RWPE2 (cell line): Measurements from ENCODE around the gene OTOF.

Source experiments
- ATAC-seq: fragments of 200-7000 bp; cut with Tn5 transposase; 3 replicates; pipeline ENCODE4 v1.9.1; 2021; ENCODE audit warnings: low read depth
- DNase-seq: peaks from one replicate; pipeline ENCODE4 v3.0.0-alpha.2; 2020; ENCODE audit warnings: low spot score
- H3K27ac ChIP-seq: fragments of 450-650 bp; 2 replicates; pipeline ENCODE4 v1.5.1; 2017; ENCODE audit warnings: mild to moderate bottlenecking; ENCODE audit not compliant: poor library complexity, severe bottlenecking
- H3K27me3 ChIP-seq: fragments of 250-450 bp; sonication (Bioruptor Pico); 2 replicates; pipeline ENCODE4 v1.5.1; 2021; ENCODE audit warnings: mild to moderate bottlenecking, moderate library complexity; ENCODE audit not compliant: insufficient read depth, poor library complexity, severe bottlenecking
- H3K36me3 ChIP-seq: fragments of 250-450 bp; sonication (Bioruptor Pico); 2 replicates; pipeline ENCODE4 v1.5.1; 2020; ENCODE audit warnings: low read depth, mild to moderate bottlenecking, moderate library complexity
- H3K4me1 ChIP-seq: fragments of 250-450 bp; sonication (Bioruptor Pico); 2 replicates; pipeline ENCODE4 v1.5.1; 2021; ENCODE audit warnings: mild to moderate bottlenecking, moderate library complexity; ENCODE audit not compliant: insufficient read depth, poor library complexity, severe bottlenecking
- H3K4me3 ChIP-seq: fragments of 250-450 bp; sonication (Bioruptor Pico); 2 replicates; pipeline ENCODE4 v1.5.1; 2021; ENCODE audit warnings: mild to moderate bottlenecking, moderate library complexity; ENCODE audit not compliant: severe bottlenecking
- H3K9me3 ChIP-seq: fragments of 250-450 bp; sonication (Bioruptor Pico); 2 replicates; pipeline ENCODE4 v1.5.1; 2021; ENCODE audit warnings: mild to moderate bottlenecking, moderate library complexity; ENCODE audit not compliant: severe bottlenecking
- CTCF ChIP-seq: fragments of 450-650 bp; IDR thresholded peaks from one replicate; pipeline ENCODE4 v1.5.1; 2017; ENCODE audit warnings: mild to moderate bottlenecking, moderate library complexity; ENCODE audit not compliant: poor library complexity, severe bottlenecking

Gene OTOF

GRCh38 chr2:26485725-26486418 lies 7.9 kb upstream of the OTOF start:
- DNase-seq, result no peak
- H3K4me1 ChIP-seq, result no peaks in the 10 kb centered on the region
- no peak overlapping the region for H3K4me3 ChIP-seq
- H3K27ac ChIP-seq, result no peak overlapping the region
- no peaks in the 10 kb centered on the region for H3K9me3 ChIP-seq
- H3K36me3 ChIP-seq, result no peaks in the 10 kb centered on the region
- ATAC-seq, result no peak
- H3K27me3 ChIP-seq, result no peaks in the 10 kb centered on the region
- no peak for TF ChIP-seq CTCF

GRCh38 chr2:26485099-26485498 lies 7.2 kb upstream of the OTOF start:
- no peaks in the 10 kb centered on the region for H3K4me1 ChIP-seq
- no peaks in the 10 kb centered on the region for H3K36me3 ChIP-seq
- no peak overlapping the region for H3K27ac ChIP-seq
- H3K4me3 ChIP-seq, result no peak overlapping the region
- H3K27me3 ChIP-seq, result no peaks in the 10 kb centered on the region
- no peak for TF ChIP-seq CTCF
- DNase-seq, result no peak
- no peak for ATAC-seq
- no peaks in the 10 kb centered on the region for H3K9me3 ChIP-seq

- Histone ChIP-seq H3K9me3 (no peaks in the 10 kb centered on the region), H3K27ac (no peak overlapping the region), H3K4me1 (no peaks in the 10 kb centered on the region), H3K4me3 (no peak overlapping the region), H3K27me3 (no peaks in the 10 kb centered on the region), H3K36me3 (no peaks in the 10 kb centered on the region)
- DNase-seq (no peak), ATAC-seq (no peak)
- TF ChIP-seq CTCF, result no peak
Measured at GRCh38 chr2:26484579-26484978, 6.7 kb upstream of the OTOF start.

GRCh38 chr2:26483957-26484565 lies 6.1 kb upstream of the OTOF start:
- DNase-seq, result no peak
- ATAC-seq, result no peak
- Histone ChIP-seq H3K4me1 (no peaks in the 10 kb centered on the region), H3K9me3 (no peaks in the 10 kb centered on the region), H3K27me3 (no peaks in the 10 kb centered on the region), H3K36me3 (no peaks in the 10 kb centered on the region), H3K4me3 (no peak overlapping the region), H3K27ac (no peak overlapping the region)
- no peak for TF ChIP-seq CTCF

- Histone ChIP-seq H3K4me1 (no peaks in the 10 kb centered on the region), H3K9me3 (no peaks in the 10 kb centered on the region), H3K27ac (no peak overlapping the region), H3K36me3 (no peaks in the 10 kb centered on the region), H3K4me3 (no peak overlapping the region), H3K27me3 (no peaks in the 10 kb centered on the region)
- DNase-seq (no peak), ATAC-seq (no peak)
- TF ChIP-seq CTCF, result no peak
Measured at GRCh38 chr2:26483516-26483915, 5.6 kb upstream of the OTOF start.
